GM19328 (cell line): ENCODE data around the gene LTV1.
"Not testable (repeated sequence)": the region's sequence is repeated elsewhere in the genome, so short reads cannot be mapped to it uniquely, and the experiment has no call there.

Experiments used
- ATAC-seq: cut with Tn5 transposase; IDR thresholded peaks from one replicate; pipeline ENCODE4 v1.9.1; 2021; ENCODE audit warnings: mild to moderate bottlenecking, moderate library complexity; ENCODE audit not compliant: unreplicated experiment

LTV1 gene, protein sequence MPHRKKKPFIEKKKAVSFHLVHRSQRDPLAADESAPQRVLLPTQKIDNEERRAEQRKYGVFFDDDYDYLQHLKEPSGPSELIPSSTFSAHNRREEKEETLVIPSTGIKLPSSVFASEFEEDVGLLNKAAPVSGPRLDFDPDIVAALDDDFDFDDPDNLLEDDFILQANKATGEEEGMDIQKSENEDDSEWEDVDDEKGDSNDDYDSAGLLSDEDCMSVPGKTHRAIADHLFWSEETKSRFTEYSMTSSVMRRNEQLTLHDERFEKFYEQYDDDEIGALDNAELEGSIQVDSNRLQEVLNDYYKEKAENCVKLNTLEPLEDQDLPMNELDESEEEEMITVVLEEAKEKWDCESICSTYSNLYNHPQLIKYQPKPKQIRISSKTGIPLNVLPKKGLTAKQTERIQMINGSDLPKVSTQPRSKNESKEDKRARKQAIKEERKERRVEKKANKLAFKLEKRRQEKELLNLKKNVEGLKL

GRCh38 chr6:143842902-143843676 lies at the start of gene LTV1:
TSS of gene LTV1 (plus strand) at chr6:143843338. CDS start at chr6:143843478, 140 bp downstream.
- ATAC-seq, result peak; percentile 100

DNA sequence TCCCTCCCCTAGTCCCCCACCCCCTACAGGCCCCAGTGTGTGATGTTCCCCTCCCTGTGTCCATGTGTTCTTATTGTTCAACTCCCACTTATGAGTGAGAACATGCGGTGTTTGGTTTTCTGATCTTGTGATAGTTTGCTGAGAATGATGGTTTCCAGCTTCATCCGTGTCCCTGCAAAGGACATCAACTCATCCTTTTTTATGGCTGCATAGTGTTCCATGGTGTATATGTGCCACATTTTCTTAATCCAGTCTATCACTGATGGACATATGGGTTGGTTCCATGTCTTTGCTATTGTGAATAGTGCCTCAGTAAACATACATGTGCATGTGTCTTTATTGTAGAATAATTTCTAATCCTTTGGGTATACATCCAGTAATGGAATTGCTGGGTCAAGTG lies 46.6 kb upstream of the LTV1 start:
- ATAC-seq, result not testable (repeated sequence)

DNA sequence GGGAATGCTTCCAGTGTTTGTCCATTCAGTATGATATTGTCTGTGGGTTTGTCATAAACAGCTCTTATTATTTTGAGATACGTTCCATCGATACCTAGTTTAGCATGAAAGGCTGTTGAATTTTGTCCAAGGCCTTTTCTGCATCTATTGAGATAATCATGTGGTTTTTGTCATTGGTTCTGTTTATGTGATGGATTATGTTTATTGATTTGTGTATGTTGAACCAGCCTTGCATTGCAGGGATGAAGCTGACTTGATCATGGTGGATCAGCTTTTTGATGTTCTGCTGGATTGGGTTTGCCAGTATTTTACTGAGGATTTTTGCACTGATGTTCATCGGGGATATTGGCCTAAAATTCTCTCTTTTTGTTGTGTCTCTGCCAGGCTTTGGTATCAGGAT lies 44.7 kb upstream of the LTV1 start:
- ATAC-seq, result not testable (repeated sequence)

DNA sequence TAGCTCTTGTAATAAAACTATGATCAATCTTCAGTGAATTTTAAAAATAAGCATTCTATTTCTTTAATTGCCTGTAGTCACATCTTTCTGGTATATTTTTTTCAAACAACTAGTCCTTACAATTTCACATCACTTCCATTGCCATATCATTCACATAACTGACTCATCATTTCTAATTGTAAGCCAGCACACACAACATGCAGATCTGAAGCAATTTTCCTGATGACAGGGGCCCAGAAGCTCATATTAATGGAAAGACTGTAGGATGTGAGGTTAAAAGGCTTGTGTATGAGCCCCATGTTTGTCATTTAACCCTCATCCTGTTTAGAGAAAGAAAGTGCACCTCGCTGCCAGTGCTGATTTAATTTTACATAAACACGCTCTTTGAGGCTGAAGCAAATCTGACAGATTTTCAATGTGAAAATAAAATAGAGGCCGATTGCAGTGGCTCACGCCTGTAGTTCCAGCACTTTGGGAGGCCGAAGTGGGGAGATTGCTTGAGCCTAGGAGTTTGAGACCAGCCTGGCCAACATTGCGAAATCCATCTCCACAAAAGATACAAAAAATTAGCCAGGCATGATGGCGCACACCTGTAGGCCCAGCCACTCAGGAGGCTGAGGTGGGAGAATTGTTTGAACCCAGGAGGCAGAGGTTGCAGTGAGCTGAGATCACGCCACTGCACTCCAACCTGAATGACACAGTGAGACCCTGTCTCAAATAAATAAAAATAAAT lies 40.1 kb upstream of the LTV1 start:
- ATAC-seq, result no peak

GRCh38 chr6:143803769-143804568 lies 39.2 kb upstream of the LTV1 start:
- no peak for ATAC-seq

DNA sequence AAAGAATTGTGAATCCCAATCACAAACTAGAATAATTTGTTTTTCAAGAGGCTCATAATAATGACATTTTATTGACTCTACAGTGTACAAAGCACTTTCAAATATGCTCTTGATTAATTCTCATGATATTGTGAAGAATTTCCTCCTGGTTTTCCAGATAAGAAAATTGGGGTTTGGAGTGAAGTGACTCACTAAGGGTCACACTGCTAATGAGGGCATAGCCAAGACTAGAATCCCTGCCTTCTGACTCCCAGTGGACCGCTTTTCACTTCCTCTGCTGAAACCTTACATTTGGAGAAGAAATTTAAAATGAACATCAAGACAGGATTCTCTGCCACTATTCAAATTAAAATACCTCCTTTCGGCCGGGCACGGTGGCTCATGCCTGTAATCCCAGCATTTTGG lies 38.3 kb upstream of the LTV1 start:
- no peak for ATAC-seq

- no peak for ATAC-seq
Measured at GRCh38 chr6:143806282-143807102, 36.6 kb upstream of the LTV1 start.

GRCh38 chr6:143807103-143807772 lies 35.9 kb upstream of the LTV1 start:
- ATAC-seq, result no peak

DNA sequence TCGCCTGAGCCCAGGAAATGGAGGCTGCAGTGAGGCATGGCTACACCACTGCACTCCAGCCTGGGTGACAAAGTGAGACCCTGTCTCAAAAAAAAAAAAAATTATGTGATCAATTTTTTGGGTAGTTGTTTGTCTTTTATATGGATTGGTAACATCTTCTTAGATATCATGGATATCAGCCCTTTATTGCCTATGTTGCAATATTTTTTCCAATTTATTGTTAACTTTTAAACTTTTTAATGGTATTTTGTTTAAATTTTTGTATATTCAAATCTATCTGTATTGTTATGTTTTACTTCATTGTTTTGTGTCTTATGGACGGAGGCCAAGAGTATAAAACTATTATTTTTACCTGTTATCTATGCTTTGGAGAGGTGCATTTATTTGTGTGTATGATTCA lies 32.4 kb upstream of the LTV1 start:
- ATAC-seq, result no peak

GRCh38 chr6:143811501-143812157 lies 31.5 kb upstream of the LTV1 start:
- no peak for ATAC-seq

GRCh38 chr6:143817621-143818020 lies 25.5 kb upstream of the LTV1 start:
- ATAC-seq, result no peak

- ATAC-seq, result no peak
Measured at GRCh38 chr6:143821359-143821758, 21.8 kb upstream of the LTV1 start.

DNA sequence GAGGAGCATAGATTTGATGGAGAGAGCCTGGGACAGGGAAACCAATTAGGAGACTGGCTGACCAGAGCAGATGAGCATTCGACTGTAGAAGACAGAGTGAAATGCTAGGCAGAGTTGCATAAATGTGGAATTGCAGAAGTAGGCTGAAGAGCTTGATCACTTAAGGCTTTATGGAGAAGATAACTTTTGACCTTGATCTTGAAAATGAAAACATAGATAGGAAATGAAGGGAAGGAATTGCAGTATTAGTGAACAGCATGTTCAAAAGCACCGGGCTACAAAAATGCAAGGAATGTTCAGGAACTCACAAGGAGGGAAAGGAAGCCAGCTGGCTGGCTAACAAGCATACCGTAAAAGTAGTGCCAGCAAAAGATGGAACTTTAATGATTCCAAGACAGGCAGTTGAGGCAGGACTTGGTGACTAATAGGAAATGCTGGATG lies 20.5 kb upstream of the LTV1 start:
- ATAC-seq, result no peak

DNA sequence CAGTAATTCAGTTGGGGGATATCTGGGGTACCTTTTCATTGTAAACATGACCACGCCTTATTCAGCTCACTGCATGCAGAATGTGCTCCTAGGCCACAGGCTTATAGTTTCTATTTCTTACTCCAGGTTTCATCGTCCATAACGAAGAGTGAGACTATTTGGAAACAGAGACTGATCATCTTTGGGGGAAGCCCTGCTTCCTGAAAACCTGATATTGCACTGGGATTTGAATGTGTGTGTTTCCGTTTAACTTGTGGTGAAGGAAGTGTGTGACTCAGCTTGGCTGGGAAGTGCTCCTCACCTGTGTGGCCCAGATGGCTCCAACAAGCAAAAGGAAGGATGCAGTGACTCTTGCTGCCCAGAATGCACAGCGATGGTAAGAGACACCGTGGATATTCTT lies 19.6 kb upstream of the LTV1 start:
- ATAC-seq, result no peak

GRCh38 chr6:143828572-143828971 lies 14.6 kb upstream of the LTV1 start:
- ATAC-seq, result no peak

GRCh38 chr6:143836150-143836549 lies 7.0 kb upstream of the LTV1 start:
- no peak for ATAC-seq

DNA sequence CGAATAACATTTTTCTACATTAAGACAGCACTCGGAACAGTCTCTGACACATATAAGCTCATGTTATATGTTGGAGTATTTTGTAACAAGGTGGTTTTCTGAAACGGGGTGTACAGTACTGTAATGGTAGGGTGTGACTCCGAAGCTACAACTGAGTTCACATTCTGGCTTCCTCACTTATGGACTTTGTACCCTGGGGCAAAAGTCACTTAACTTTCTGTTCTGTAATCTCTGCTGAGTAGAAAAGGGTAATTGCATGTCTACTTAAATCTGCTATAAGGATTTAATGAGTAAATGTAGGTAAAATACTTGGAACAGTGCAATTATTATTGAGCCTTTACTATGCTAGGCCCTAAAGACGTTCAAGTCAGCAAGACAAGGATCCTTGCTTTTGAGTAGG lies 4.7 kb upstream of the LTV1 start:
- no peak for ATAC-seq

DNA sequence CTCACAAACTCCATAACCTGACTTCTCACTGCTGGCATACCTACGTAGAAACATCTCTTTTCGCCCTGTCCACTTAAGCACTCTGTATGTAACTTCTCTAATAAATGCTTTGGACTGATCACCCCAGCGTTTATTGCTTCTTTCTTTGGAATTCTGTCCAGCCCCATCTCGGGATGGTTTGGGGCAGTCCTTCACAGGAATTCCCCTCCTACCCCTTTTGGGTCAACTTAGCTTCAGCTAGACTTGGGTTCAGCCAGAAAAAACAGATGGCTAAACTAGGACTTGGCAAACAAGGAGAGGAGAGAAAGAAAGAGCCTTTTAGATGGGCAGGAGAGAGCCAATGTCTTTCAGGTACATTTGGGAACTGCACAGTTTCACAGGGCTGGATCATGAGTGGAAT lies 3.9 kb upstream of the LTV1 start:
- ATAC-seq, result no peak
